Ectodermal cell (in vitro differentiated cells): Measurements from ENCODE around the gene ATP5F1D.
"Not testable (repeated sequence)": the region's sequence is repeated elsewhere in the genome, so short reads cannot be mapped to it uniquely, and the experiment has no call there.

Experiments
- H3K27ac ChIP-seq: 2 replicates; pipeline ENCODE4 v1.7.0; 2013; ENCODE audit warnings: mild to moderate bottlenecking, low read depth, low read length; ENCODE audit not compliant: insufficient read depth, poor library complexity, severe bottlenecking
- H3K27me3 ChIP-seq: 2 replicates; pipeline ENCODE4 v1.7.0; 2013; ENCODE audit warnings: mild to moderate bottlenecking, low read length; ENCODE audit not compliant: insufficient read depth, control insufficient read depth, poor library complexity, severe bottlenecking
- H3K36me3 ChIP-seq: one replicate; pipeline ENCODE4 v1.7.0; 2013; ENCODE audit warnings: low read length; ENCODE audit not compliant: control insufficient read depth, insufficient read depth
- H3K4me1 ChIP-seq: one replicate; pipeline ENCODE4 v1.7.0; 2013; ENCODE audit warnings: low read length; ENCODE audit not compliant: control insufficient read depth, insufficient read depth
- H3K4me3 ChIP-seq: 2 replicates; pipeline ENCODE4 v1.7.0; 2013; ENCODE audit warnings: low read depth, low read length, control low read depth; ENCODE audit not compliant: insufficient read depth
- H3K9me3 ChIP-seq: 2 replicates; pipeline ENCODE4 v1.7.0; 2013; ENCODE audit warnings: mild to moderate bottlenecking, low read length, moderate library complexity; ENCODE audit not compliant: control insufficient read depth
- WGBS, 2 experiments: methylation state at CpG; one replicate each; pipeline ENCODE4 v1.1.7; 2013; ENCODE audit warnings: missing lambda C conversion rate in 2 of 2; 5-methylcytosine and 5-hydroxymethylcytosine counted together

Gene ATP5F1D

GRCh38 chr19:1239796-1240737 lies 1.5 kb upstream of the ATP5F1D start:
- H3K36me3 ChIP-seq, result no peaks in the 10 kb centered on the region
- H3K4me1 ChIP-seq, result peaks cover 3% of the 10 kb centered on the region
- WGBS, 2 experiments, result 10% methylated on average over 80 of the region's 84 CpGs
- peaks cover 5% of the 10 kb centered on the region for H3K27me3 ChIP-seq
- H3K9me3 ChIP-seq, result no peaks in the 10 kb centered on the region
- no peak overlapping the region for H3K27ac ChIP-seq
- peak overlapping the region; percentile 36 for H3K4me3 ChIP-seq

- Histone ChIP-seq H3K27ac (no peak overlapping the region), H3K9me3 (no peaks in the 10 kb centered on the region), H3K4me1 (peaks cover 3% of the 10 kb centered on the region), H3K4me3 (peak overlapping the region; percentile 88), H3K27me3 (peaks cover 5% of the 10 kb centered on the region), H3K36me3 (no peaks in the 10 kb centered on the region)
- 83% methylated on average over 15 of the region's 15 CpGs for WGBS, 2 experiments
These were observed 626 bp upstream of the ATP5F1D start for GRCh38 chr19:1240925-1241324.

GRCh38 chr19:1243768-1244692 lies 2.5 kb downstream of the ATP5F1D start:
- H3K27ac ChIP-seq, result no peak overlapping the region

GRCh38 chr19:1244693-1245451 lies 3.3 kb downstream of the ATP5F1D start:
- WGBS, 2 experiments, result 78 to 79% methylated on average over 31 of the region's 31 CpGs
- Histone ChIP-seq H3K9me3 (no peaks in the 10 kb centered on the region), H3K27me3 (no peaks in the 10 kb centered on the region), H3K4me1 (no peaks in the 10 kb centered on the region), H3K27ac (no peak overlapping the region), H3K4me3 (no peak overlapping the region), H3K36me3 (no peaks in the 10 kb centered on the region)

More at GRCh38 chr19:1243768-1244692, 2.5 kb downstream of the ATP5F1D start:
- Histone ChIP-seq H3K4me3 (no peak overlapping the region), H3K4me1 (no peaks in the 10 kb centered on the region), H3K36me3 (no peaks in the 10 kb centered on the region), H3K27me3 (peaks cover 2% of the 10 kb centered on the region), H3K9me3 (no peaks in the 10 kb centered on the region)
- 70 to 73% methylated on average over 33 of the region's 33 CpGs for WGBS, 2 experiments

- Histone ChIP-seq H3K4me1 (no peaks in the 10 kb centered on the region), H3K27ac (no peak overlapping the region), H3K36me3 (no peaks in the 10 kb centered on the region), H3K9me3 (no peaks in the 10 kb centered on the region), H3K27me3 (no peaks in the 10 kb centered on the region), H3K4me3 (no peak overlapping the region)
- 91 to 94% methylated on average over 25 to 26 of the region's 26 CpGs for WGBS, 2 experiments
These were observed 4.1 kb downstream of the ATP5F1D start for GRCh38 chr19:1245494-1246264.

GRCh38 chr19:1246265-1247087 lies 4.9 kb downstream of the ATP5F1D start:
- not testable (repeated sequence) for H3K4me1 ChIP-seq, H3K4me3 ChIP-seq, H3K9me3 ChIP-seq, H3K27ac ChIP-seq, H3K36me3 ChIP-seq, H3K27me3 ChIP-seq
- WGBS, 2 experiments, result 90% methylated on average over 27 of the region's 27 CpGs

- peak overlapping the region; percentile 60 for H3K27ac ChIP-seq
- peak overlapping the region; percentile 78 for H3K4me3 ChIP-seq
- H3K27me3 ChIP-seq, result no peaks in the 10 kb centered on the region
- 86 to 91% methylated on average over 8 of the region's 8 CpGs for WGBS, 2 experiments
- peaks cover 13% of the 10 kb centered on the region for H3K36me3 ChIP-seq
- no peaks in the 10 kb centered on the region for H3K9me3 ChIP-seq
- peaks cover 9% of the 10 kb centered on the region for H3K4me1 ChIP-seq
These were observed 6.2 kb downstream of the ATP5F1D start for GRCh38 chr19:1247748-1248138.

- 3 to 4% methylated on average over 60 of the region's 60 CpGs for WGBS, 2 experiments
- no peaks in the 10 kb centered on the region for H3K27me3 ChIP-seq
- H3K9me3 ChIP-seq, result no peaks in the 10 kb centered on the region
- H3K4me1 ChIP-seq, result peaks cover 14% of the 10 kb centered on the region
- H3K36me3 ChIP-seq, result peaks cover 17% of the 10 kb centered on the region
- peak within 1 kb of the TSS; percentile 78 for H3K4me3 ChIP-seq
- H3K27ac ChIP-seq, result peak within 1 kb of the TSS; percentile 98
These were observed 6.7 kb downstream of the ATP5F1D start, which contains the start of gene MIDN for GRCh38 chr19:1248139-1248785. Gene MIDN (plus strand): TSS chr19:1248583. CDS start chr19:1250297, 1,714 bp downstream.
